Measurements from ENCODE around the gene INS.

Gene INS

GRCh38 chr11:2142762-2143202 is 18.2 kb downstream of the INS start:
- DNase-seq, result no peak

GRCh38 chr11:2142300-2142759 is 18.7 kb downstream of the INS start:
- no peak for DNase-seq

- DNase-seq, result no peak
Measured at GRCh38 chr11:2140411-2141400, 20.3 kb downstream of the INS start.

- no peak for DNase-seq
Measured at GRCh38 chr11:2139621-2140337, 21.2 kb downstream of the INS start.

GRCh38 chr11:2139123-2139521 is 21.9 kb downstream of the INS start, which contains the start of gene IGF2:
TSS of gene IGF2 (minus strand) at chr11:2139389. CDS start at chr11:2135523, 3,866 bp downstream.
- no peak for DNase-seq

- no peak for DNase-seq
Measured at GRCh38 chr11:2138431-2139122, 22.4 kb downstream of the INS start.

GRCh38 chr11:2138068-2138430 is 23.0 kb downstream of the INS start:
- no peak for DNase-seq

GRCh38 chr11:2137202-2138067 is 23.6 kb downstream of the INS start:
- DNase-seq, result no peak

GRCh38 chr11:2136952-2137201 is 24.1 kb downstream of the INS start:
- DNase-seq, result no peak

GRCh38 chr11:2136209-2136951 is 24.6 kb downstream of the INS start:
- no peak for DNase-seq

- DNase-seq, result no peak
Measured at GRCh38 chr11:2135648-2136201, 25.3 kb downstream of the INS start.

GRCh38 chr11:2135018-2135569 is 25.9 kb downstream of the INS start:
- DNase-seq, result no peak

- DNase-seq, result no peak
Measured at GRCh38 chr11:2134022-2135010, 26.7 kb downstream of the INS start.

- DNase-seq, result no peak
Measured at GRCh38 chr11:2133241-2134021, 27.6 kb downstream of the INS start.

- DNase-seq, result no peak
Measured at GRCh38 chr11:2132874-2133240, 28.2 kb downstream of the INS start.

GRCh38 chr11:2132246-2132645 is 28.8 kb downstream of the INS start:
- no peak for DNase-seq

- no peak for DNase-seq
Measured at GRCh38 chr11:2131371-2132236, 29.4 kb downstream of the INS start.

GRCh38 chr11:2130881-2131352 is 30.1 kb downstream of the INS start:
- no peak for DNase-seq
